GM04504 (cell line): ENCODE data around the gene SMPX.

ENCODE experiments used
- DNase-seq: peaks from one replicate; pipeline ENCODE4 v3.0.0-alpha.2; 2012; ENCODE audit warnings: low read depth

The SMPX gene

GRCh38 chrX:21744060-21744459 is 13.9 kb downstream of the SMPX start:
- DNase-seq, result no peak

GRCh38 chrX:21741869-21742701 is 15.8 kb downstream of the SMPX start:
- no peak for DNase-seq

GRCh38 chrX:21741364-21741763 is 16.6 kb downstream of the SMPX start:
- no peak for DNase-seq

GRCh38 chrX:21740329-21741274 is 17.3 kb downstream of the SMPX start:
- no peak for DNase-seq

DNA sequence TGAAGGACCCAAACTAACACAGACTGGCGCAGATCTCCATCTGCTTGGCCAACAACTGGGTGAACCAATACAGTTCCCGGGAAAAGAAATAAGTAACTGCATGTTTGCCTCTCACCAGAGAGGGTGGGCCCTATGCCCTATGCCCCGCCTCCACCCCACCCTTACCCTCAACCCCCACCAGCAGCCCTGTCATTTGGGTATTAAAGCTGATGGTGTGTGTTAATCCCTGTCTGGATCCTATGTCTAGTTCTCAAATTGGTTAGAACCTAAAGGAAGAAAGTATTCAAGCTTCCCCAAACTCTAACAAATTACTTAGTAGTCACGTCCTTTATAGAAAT is 19.0 kb downstream of the SMPX start:
- DNase-seq, result no peak

DNA sequence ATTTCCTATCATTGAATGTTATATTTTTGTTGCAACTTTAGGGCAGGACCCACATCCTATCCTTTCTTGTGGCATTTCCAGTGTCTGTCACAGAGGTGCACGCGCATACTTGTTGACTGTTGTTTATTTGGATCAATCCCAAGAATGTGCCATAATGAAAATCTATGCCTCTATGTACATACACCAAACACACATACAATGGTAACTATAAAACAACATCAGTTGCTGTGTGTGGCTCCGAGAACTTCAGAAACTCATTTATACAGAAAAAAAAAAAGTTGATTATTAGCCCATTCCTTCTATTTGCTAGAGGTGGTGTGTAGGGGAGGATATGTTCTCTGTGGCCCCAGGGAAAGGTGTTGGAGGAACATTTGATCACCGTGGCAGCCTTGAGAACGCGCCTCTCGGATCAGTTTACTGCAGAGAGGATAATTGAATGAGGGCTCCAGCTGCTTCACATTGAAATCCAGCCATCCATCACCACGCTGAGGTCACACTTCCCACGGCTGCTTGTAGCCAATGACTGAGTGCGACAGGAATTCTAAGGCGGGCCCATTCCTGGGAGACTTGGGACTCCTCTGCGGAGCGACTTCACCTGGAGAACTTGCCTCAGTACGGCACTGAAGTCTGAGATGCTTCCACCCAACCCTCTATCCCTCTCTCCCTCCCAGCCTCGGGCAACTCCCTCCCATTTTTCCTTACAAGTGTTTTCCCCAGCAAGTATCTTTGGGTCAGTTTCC is 19.5 kb downstream of the SMPX start:
- DNase-seq, result no peak

DNA sequence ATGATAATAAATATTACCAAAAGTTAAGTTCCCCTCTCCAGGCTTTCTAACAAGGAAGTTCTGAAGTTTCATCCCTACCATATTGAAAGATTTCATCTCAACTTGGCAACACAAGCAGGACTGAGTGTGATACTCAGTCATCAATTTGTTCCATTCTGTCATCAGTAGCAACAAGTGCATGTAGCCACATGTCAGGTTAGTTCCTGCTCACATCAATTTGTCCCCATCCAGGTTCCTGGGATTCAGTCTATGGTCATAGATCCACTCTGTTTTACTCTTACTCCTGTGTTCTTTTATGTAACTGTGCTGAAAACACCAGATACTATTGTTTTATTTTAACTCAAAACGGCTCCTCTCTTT is 22.2 kb downstream of the SMPX start:
- DNase-seq, result no peak

- no peak for DNase-seq
These were observed 22.7 kb downstream of the SMPX start for GRCh38 chrX:21735038-21735767.

DNA sequence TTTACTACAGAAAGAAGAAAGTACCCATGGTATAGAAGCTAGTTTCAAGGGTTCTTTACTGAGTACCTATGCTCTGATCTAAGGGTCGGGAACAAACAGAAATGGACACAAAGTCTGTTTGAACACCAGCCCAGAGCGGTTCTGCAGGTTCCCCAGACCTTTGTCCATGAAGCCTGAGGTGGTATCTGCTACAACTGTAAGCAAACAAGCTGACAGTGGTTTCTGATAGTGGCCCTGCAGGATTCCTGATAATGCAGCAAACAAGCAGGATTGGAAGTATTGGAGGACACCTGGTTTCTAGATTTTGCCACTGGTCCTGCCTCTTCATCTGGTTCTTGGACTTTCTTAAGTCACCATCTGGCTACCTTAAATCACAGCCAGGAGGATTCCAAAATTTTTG is 23.7 kb downstream of the SMPX start:
- DNase-seq, result no peak

- DNase-seq, result no peak
These were observed 24.2 kb downstream of the SMPX start for GRCh38 chrX:21733705-21734104.

DNA sequence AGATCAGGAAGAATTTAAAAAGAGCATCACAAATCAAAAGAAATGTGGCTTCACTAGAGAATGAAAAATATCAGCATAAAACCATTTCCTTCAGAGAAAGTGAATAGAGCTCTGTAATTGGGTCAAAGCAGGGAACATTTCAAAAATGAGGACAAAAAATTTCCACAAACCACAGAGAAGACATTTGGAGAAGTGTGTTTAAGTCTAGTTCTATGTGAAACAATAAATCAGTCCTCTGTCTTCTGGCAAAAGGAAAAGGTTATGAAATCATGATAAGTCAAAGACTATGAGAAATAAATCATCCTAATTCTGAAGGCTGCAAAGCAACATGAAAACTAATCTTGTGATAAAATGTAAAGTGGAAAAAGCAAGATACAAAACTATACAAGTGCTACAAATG is 27.9 kb downstream of the SMPX start:
- DNase-seq, result no peak

- no peak for DNase-seq
These were observed 29.5 kb downstream of the SMPX start for GRCh38 chrX:21728276-21728968.

GRCh38 chrX:21725916-21726315 is 32.0 kb downstream of the SMPX start:
- no peak for DNase-seq

DNA sequence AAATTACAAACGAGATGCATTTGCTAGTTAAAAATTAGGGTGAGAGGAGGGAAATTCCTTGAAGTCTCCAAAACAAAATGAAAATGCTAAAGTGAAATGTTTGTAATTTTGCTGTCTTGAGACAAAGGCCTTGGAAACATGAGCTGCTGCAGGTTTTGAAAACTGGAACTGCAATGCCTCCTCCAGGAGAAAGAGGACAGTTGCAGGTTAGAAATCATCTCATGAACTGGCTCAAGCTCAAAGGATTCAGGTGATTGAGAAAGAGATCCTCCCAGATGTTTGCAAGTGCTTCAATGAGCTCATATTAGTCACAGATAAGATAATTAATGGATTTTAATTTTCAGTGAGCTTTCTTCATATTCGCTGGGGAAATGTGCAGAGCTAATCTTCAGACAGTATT is 32.4 kb downstream of the SMPX start:
- DNase-seq, result peak; percentile 15

DNA sequence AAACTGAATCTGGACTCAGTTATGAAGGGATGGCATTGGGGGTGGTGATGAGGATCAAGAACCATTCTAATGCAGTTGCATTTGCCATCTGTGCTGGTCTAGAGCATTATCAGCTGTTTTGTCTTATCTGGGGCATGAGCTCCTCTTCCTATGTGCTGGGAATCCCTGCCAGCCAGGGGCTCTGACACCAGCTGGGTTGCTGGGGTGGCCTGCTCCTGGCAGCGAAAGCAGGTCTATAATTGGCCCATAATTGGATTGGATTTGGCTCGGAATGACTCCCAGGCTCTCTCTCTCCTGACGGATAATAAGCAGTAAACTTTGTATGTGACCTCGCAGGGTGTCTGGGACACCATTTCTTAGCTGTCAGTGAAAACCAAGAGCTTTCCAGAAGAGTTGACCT is 34.1 kb downstream of the SMPX start:
- no peak for DNase-seq

DNA sequence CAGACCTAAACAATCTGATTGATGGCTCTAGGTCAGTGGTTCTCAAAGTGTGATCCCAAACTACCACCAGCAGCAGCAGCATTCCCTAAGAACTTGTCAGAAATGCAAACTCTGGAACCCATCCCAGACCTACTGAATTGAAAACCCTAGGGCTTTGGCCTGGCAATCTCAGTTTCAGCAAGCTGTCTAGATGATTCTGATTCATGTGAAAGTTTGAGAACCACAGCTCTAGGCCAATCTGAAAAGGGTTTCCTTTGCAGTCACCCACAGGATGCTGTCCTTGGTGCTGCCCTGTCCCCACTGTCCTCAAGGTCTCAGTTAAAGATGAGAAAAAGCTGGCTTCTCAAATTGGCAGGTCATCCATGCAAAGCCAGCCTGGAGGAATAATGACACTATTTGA is 34.8 kb downstream of the SMPX start:
- no peak for DNase-seq

GRCh38 chrX:21721195-21721594 is 36.7 kb downstream of the SMPX start:
- no peak for DNase-seq

DNA sequence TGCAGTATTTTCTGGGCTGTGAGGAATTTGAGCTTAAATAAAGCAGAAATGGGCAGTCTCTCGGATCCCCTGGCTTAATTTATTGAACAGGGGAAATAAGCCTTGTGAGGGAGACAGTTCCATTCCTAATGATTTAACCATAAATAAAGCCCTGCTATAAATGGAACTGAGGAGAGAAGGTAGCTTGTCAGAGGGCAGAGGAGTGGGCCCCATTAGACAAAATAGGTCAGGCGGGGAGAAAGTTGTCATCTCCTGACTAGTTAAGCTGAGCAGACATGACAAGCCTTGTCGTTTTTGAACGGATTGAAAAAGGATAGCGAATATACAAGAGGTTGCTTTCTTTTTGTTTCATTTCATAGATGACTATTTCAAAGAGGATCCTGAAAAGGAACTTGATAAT is 39.3 kb downstream of the SMPX start:
- no peak for DNase-seq

DNA sequence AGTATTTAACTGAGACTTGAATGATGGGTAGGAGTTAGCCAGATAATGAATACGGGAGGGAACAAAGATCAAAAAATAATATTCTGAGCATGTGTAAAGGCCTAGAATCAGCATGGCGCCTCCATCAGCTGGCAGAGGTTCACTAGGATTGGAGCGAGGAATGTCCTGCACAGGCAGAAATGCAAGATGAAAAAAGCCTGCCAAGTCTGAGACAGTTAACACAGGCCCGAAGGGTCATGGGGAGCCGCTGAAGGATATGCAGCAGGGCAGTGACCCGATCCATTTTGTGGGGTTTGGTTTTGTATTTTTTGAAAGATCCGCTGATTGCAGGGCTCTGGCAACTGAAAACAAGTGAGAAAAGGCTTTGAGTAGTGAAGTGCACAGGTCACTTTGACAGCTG is 40.1 kb downstream of the SMPX start:
- DNase-seq, result no peak

- no peak for DNase-seq
These were observed 42.1 kb downstream of the SMPX start for GRCh38 chrX:21715825-21716224.

- DNase-seq, result no peak
These were observed 42.6 kb downstream of the SMPX start for GRCh38 chrX:21715337-21715736.

- no peak for DNase-seq
These were observed 46.1 kb downstream of the SMPX start for GRCh38 chrX:21711848-21712197.
